Measurements from ENCODE around the gene NPB. TPM values are rescaled to one million over a fixed set of nuclear protein-coding genes. Genes with fewer than 3 reads are reported as not detected.

Gene NPB
- total RNA-seq, 3 donors from 2014 or later (not counting 1 experiment from before 2014, with no cell fraction given): 0.18 to 0.31 TPM; not detected in 1

DNA sequence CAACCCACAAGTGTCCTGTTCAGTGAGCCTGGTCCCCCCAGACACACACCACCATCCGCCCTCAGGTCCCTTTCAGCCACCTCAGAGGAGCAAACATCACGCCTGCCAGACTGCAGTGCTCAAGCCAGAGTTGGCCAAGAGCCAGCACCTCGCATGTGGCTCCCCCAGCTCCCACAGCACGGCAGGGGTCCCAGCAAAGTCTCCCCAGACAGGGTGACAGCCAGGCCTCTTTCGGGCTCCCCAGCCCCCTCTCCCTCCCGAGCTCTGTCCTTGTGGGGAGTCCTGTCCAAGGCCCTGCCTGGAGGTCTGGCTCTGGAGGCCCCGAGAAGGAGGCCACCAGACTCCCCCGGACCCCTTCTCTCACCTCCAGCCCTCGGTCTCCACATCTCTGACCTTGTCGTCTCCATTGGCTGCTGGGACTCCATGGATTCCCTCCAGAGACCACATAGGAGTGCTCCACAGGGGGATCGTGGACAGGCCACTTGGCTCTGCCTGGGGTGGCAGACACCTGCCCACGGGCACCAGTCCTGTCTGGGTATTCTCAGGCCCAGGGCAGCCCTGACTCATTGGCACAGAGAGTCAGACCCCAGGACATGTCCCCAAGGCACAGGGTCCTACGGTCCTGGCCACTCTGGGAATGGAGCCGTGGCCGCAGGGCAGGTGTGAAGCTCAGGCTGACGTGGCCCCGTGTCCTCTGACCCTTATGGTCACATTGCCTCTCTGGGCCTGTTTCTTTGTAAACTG lies 46.8 kb downstream of the NPB start:
- H3K27ac ChIP-seq (ENCODE audit: low read length): no peak overlapping the region
- Mint-ChIP-seq H3K27ac (no peak overlapping the region), H3K27me3 (ENCODE audit: low read depth in 2 of 2) (peaks cover 0 to 3% of the 10 kb centered on the region in 2 donors), H3K9me3 (no peaks in the 10 kb centered on the region), H3K4me3 (no peak overlapping the region), H3K4me1 (no peaks in the 10 kb centered on the region), H3K36me3 (no peaks in the 10 kb centered on the region)
- no peaks in the 10 kb centered on the region for H3K4me1 ChIP-seq (ENCODE audit: control insufficient read depth, insufficient read depth, low read length)
- no peak for DNase-seq
- H3K27me3 ChIP-seq (ENCODE audit: control insufficient read depth, insufficient read depth, low read length): no peaks in the 10 kb centered on the region
- intact Hi-C loops (cut with micrococcal nuclease): no loop called here
- H3K4me3 ChIP-seq (ENCODE audit: low read length): no peak overlapping the region
- no peak for ATAC-seq
- TF ChIP-seq, protein P1, sequence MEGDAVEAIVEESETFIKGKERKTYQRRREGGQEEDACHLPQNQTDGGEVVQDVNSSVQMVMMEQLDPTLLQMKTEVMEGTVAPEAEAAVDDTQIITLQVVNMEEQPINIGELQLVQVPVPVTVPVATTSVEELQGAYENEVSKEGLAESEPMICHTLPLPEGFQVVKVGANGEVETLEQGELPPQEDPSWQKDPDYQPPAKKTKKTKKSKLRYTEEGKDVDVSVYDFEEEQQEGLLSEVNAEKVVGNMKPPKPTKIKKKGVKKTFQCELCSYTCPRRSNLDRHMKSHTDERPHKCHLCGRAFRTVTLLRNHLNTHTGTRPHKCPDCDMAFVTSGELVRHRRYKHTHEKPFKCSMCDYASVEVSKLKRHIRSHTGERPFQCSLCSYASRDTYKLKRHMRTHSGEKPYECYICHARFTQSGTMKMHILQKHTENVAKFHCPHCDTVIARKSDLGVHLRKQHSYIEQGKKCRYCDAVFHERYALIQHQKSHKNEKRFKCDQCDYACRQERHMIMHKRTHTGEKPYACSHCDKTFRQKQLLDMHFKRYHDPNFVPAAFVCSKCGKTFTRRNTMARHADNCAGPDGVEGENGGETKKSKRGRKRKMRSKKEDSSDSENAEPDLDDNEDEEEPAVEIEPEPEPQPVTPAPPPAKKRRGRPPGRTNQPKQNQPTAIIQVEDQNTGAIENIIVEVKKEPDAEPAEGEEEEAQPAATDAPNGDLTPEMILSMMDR (IDR thresholded peaks at IDR 0.05): no peak
- H3K36me3 ChIP-seq (ENCODE audit: control insufficient read depth, insufficient read depth, low read length): no peaks in the 10 kb centered on the region
- WGBS (ENCODE audit: insufficient coverage): 81% methylated on average over 17 of the region's 17 CpGs
- no peaks in the 10 kb centered on the region for H3K9me3 ChIP-seq (ENCODE audit: control insufficient read depth, insufficient read depth, low read length)

DNA sequence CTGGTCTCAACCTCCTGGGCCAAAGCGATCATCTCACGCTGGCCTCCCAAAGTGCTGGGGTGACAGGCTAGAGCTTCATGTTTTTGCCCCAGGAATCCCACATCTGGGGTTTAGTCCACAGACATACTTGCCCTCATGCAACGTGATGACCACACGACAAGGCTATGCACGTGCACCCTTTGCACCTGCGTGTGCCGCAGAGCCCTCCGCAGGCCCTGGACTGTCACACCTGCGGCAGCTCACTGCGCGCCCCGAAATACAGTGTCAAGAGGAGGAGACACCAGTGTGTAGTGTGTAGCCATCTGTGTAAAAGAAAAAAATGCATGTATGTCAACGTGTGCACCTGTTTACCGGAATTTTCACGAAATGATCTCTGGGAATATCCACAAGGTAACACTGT lies 48.5 kb downstream of the NPB start:
- H3K4me1 ChIP-seq (ENCODE audit: control insufficient read depth, insufficient read depth, low read length): no peaks in the 10 kb centered on the region
- Mint-ChIP-seq H3K4me1 (no peaks in the 10 kb centered on the region), H3K27me3 (ENCODE audit: low read depth in 2 of 2) (peaks cover 0 to 3% of the 10 kb centered on the region in 2 donors), H3K4me3 (no peak overlapping the region), H3K27ac (no peak overlapping the region), H3K9me3 (no peaks in the 10 kb centered on the region), H3K36me3 (no peaks in the 10 kb centered on the region)
- ATAC-seq: no peak
- no peaks in the 10 kb centered on the region for H3K36me3 ChIP-seq (ENCODE audit: control insufficient read depth, insufficient read depth, low read length)
- no peak overlapping the region for H3K4me3 ChIP-seq (ENCODE audit: low read length)
- no peak overlapping the region for H3K27ac ChIP-seq (ENCODE audit: low read length)
- TF ChIP-seq, protein P1 (IDR thresholded peaks at IDR 0.05): no peak
- no peak for DNase-seq
- WGBS (ENCODE audit: insufficient coverage): 85% methylated on average over 15 of the region's 15 CpGs
- H3K27me3 ChIP-seq (ENCODE audit: control insufficient read depth, insufficient read depth, low read length): no peaks in the 10 kb centered on the region
- no peaks in the 10 kb centered on the region for H3K9me3 ChIP-seq (ENCODE audit: control insufficient read depth, insufficient read depth, low read length)
- intact Hi-C loops (cut with micrococcal nuclease): no loop called here

DNA sequence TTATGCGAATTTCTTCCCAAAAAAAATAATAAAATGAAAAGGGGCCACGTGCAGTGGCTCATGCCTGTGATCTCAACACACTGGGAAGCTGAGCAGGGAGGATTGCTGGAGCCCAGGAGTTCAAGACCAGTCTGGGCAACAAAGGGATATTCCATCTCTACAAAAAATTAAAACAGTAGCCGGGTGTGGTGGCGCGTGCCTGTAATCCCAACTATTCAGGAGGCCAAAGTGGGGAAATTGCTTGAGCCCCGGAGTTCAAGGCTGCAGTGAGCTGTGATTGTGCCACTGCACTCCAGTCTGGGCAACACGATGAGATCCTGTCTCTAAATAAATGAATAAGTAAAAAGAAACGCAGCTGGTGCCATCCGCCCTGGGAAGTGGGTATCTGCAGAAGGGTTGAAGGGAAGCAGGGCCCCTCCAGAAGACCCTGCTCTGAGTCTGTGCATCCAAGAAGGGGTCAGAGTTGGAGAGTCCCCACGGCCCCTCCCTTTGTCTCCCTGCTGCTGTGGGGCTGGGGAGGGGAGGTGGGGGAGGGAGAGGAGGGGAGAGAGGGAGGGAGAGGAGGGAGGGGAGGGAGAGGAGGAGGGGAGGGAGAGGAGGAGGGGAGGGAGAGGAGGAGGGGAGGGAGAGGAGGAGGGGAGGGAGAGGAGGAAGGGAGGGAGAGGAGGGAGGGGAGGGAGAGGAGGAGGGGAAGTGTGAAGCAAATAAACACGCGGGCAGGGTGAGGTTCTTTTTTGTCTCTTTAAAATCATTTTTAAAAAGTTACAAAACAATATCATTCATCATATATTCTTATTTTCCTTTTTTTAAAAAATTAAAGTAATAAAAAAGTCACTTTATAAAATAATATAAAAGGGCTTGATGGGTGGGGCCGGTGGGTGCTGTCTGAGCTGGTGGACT lies 50.0 kb downstream of the NPB start:
- H3K36me3 ChIP-seq (ENCODE audit: control insufficient read depth, insufficient read depth, low read length): no peaks in the 10 kb centered on the region
- H3K9me3 ChIP-seq (ENCODE audit: control insufficient read depth, insufficient read depth, low read length): no peaks in the 10 kb centered on the region
- 59% methylated on average over 11 of the region's 13 CpGs for WGBS (ENCODE audit: insufficient coverage)
- TF ChIP-seq, protein P1 (IDR thresholded peaks at IDR 0.05): no peak
- H3K4me1 ChIP-seq (ENCODE audit: control insufficient read depth, insufficient read depth, low read length): no peaks in the 10 kb centered on the region
- Mint-ChIP-seq H3K4me3 (no peak overlapping the region), H3K27ac (no peak overlapping the region), H3K36me3 (no peaks in the 10 kb centered on the region), H3K9me3 (no peaks in the 10 kb centered on the region), H3K4me1 (no peaks in the 10 kb centered on the region), H3K27me3 (ENCODE audit: low read depth in 2 of 2) (peaks cover 0 to 3% of the 10 kb centered on the region in 2 donors)
- DNase-seq (no peak), ATAC-seq (no peak)
- no peaks in the 10 kb centered on the region for H3K27me3 ChIP-seq (ENCODE audit: control insufficient read depth, insufficient read depth, low read length)
- H3K4me3 ChIP-seq (ENCODE audit: low read length): no peak overlapping the region
- no peak overlapping the region for H3K27ac ChIP-seq (ENCODE audit: low read length)
- intact Hi-C loops (cut with micrococcal nuclease): no loop called here

Other genes starting within 250 kb of the NPB start
- 10 to 100 TPM; 21.9 to 42.8 (median 26.6) TPM for gene PDE6G, start 245.7 kb upstream of the NPB start, total RNA-seq
- 10 to 100 TPM; 29.9 to 35.0 (median 32.4) TPM for gene OXLD1, start 235.6 kb upstream of the NPB start, total RNA-seq
- 10 to 100 TPM; 15.6 to 24.2 (median 22.1) TPM for gene CCDC137, start 235.5 kb upstream of the NPB start, total RNA-seq
- gene ARL16, start 218.4 kb upstream of the NPB start, total RNA-seq: 10 to 100 TPM; 23.3 to 47.9 (median 39.3) TPM
- gene HGS, start 218.2 kb upstream of the NPB start, total RNA-seq: 100 to 1,000 TPM; 179 to 186 (median 181) TPM
- 10 to 100 TPM; 16.3 to 24.4 (median 17.5) TPM for gene MRPL12, start 198.9 kb upstream of the NPB start, total RNA-seq
- 1 to 10 TPM; 5.7 to 6.3 (median 5.8) TPM for gene SLC25A10, start 190.0 kb upstream of the NPB start, total RNA-seq
- gene GCGR, start 98.1 kb upstream of the NPB start, total RNA-seq: not detected
- 10 to 100 TPM; 81.1 to 95.5 (median 84.2) TPM for gene MCRIP1, start 68.9 kb upstream of the NPB start, total RNA-seq
- not detected for gene PPP1R27, start 67.2 kb upstream of the NPB start, total RNA-seq
- 100 to 1,000 TPM; 334 to 468 (median 386) TPM for gene P4HB, start 41.7 kb upstream of the NPB start, total RNA-seq
- gene ARHGDIA, start 30.9 kb upstream of the NPB start, total RNA-seq: 100 to 1,000 TPM; 600 to 824 (median 689) TPM
- gene ALYREF, start 10.7 kb upstream of the NPB start, total RNA-seq: 100 to 1,000 TPM in 2 of 3 donors, 10 to 100 TPM in 1; 91.5 to 115 (median 105) TPM
- gene ANAPC11, start 10.5 kb upstream of the NPB start, total RNA-seq: 10 to 100 TPM; 40.1 to 50.9 (median 41.5) TPM
- 10 to 100 TPM; 30.6 to 34.4 (median 34.2) TPM for gene PCYT2, start 9.2 kb downstream of the NPB start, total RNA-seq
- 100 to 1,000 TPM in 1 of 3 donors, 10 to 100 TPM in 2; 75.8 to 102 (median 94.9) TPM for gene SIRT7, start 15.9 kb downstream of the NPB start, total RNA-seq
- gene MAFG, start 25.5 kb downstream of the NPB start, total RNA-seq: 10 to 100 TPM; 11.9 to 14.6 (median 13.2) TPM
- gene PYCR1, start 35.1 kb downstream of the NPB start, total RNA-seq: 1 to 10 TPM in 1 of 3 donors, not detected in 2; 3.4 TPM
- not detected for gene MYADML2, start 45.0 kb downstream of the NPB start, total RNA-seq
- not detected for gene NOTUM, start 58.9 kb downstream of the NPB start, total RNA-seq
- gene ASPSCR1, start 75.4 kb downstream of the NPB start, total RNA-seq: 10 to 100 TPM; 29.7 to 43.5 (median 40.8) TPM
- gene CENPX, start 120.6 kb downstream of the NPB start, total RNA-seq: 10 to 100 TPM; 22.8 to 29.6 (median 27.0) TPM
- gene LRRC45, start 121.1 kb downstream of the NPB start, total RNA-seq: 10 to 100 TPM; 15.9 to 21.6 (median 16.8) TPM
- 1 to 10 TPM in 2 of 3 donors, under 1 TPM in 1; 0.61 to 2.2 (median 2.1) TPM for gene RAC3, start 129.4 kb downstream of the NPB start, total RNA-seq
- 100 to 1,000 TPM in 2 of 3 donors, 10 to 100 TPM in 1; 93.9 to 171 (median 145) TPM for gene DCXR, start 135.5 kb downstream of the NPB start, total RNA-seq
- gene RFNG, start 149.6 kb downstream of the NPB start, total RNA-seq: 10 to 100 TPM; 22.7 to 26.7 (median 23.2) TPM
- gene GPS1, start 149.7 kb downstream of the NPB start, total RNA-seq: 10 to 100 TPM; 78.9 to 87.6 (median 85.3) TPM
- gene DUS1L, start 163.6 kb downstream of the NPB start, total RNA-seq: 100 to 1,000 TPM; 122 to 144 (median 136) TPM
- gene FASN, start 196.0 kb downstream of the NPB start, total RNA-seq: 10 to 100 TPM; 53.8 to 56.2 (median 54.0) TPM